Stomach (tissue), 9 donors: Measurements from ENCODE around the gene PPP4C. TPM values are rescaled to one million over a fixed set of nuclear protein-coding genes. Genes with fewer than 3 reads are reported as not detected.

Source experiments
- DNase-seq, 2 donors: peaks; one replicate each; pipeline versions ENCODE4 v3.0.0 to v3.0.0-alpha.2; 2013 to 2019
- H3K27ac ChIP-seq, 5 donors: fragments of 200-600 bp in 4 of 5; sonication (generic) in 4 of 5; one replicate each; pipeline ENCODE4 v1.5.1; 2013 to 2019; ENCODE audit warnings: mild to moderate bottlenecking in 1 of 5, moderate library complexity in 1 of 5
- H3K27me3 ChIP-seq, 3 donors: fragments of 200-600 bp; sonication (generic); one replicate each; pipeline ENCODE4 v1.5.1; 2017 to 2019; ENCODE audit warnings: mixed run types in 1 of 3
- H3K36me3 ChIP-seq, 4 donors: fragments of 200-600 bp; sonication (generic); 1 replicate in 3 of 4; 2 replicates in 1 of 4; pipeline ENCODE4 v1.5.1; 2016 to 2019
- H3K4me1 ChIP-seq, 4 donors: fragments of 200-600 bp; sonication (generic); one replicate each; pipeline ENCODE4 v1.5.1; 2016 to 2019
- H3K4me3 ChIP-seq, 4 donors: fragments of 200-600 bp; sonication (generic) in 3 of 4; one replicate each; pipeline ENCODE4 v1.5.1; 2016 to 2019; ENCODE audit warnings: mild to moderate bottlenecking in 1 of 4
- H3K9me3 ChIP-seq, 4 donors: fragments of 200-600 bp; sonication (generic); one replicate each; pipeline ENCODE4 v1.5.1; 2016 to 2019
- CTCF ChIP-seq, 7 experiments: fragments of 450-650 bp in 4 of 7; fragments of 200-600 bp in 3 of 7; sonication (generic) in 3 of 7; IDR thresholded peaks; one replicate each; pipeline ENCODE4 v1.5.1; 2016 to 2019; ENCODE audit warnings: antibody characterized with exemption in 7 of 7, control low read depth in 2 of 7, mild to moderate bottlenecking in 1 of 7
- EP300 ChIP-seq: sonication (generic); formaldehyde crosslinking; IDR thresholded peaks from one replicate; pipeline ENCODE4 v1.6.1; 2017; ENCODE audit warnings: antibody characterized with exemption
- POLR2A ChIP-seq, 4 donors: fragments of 450-650 bp; IDR thresholded peaks; one replicate each; pipeline ENCODE4 v1.6.1; 2016; ENCODE audit warnings: antibody characterized with exemption in 4 of 4, control low read depth in 2 of 4, mild to moderate bottlenecking in 1 of 4, moderate library complexity in 1 of 4
- POLR2AphosphoS5 ChIP-seq, 3 donors: sonication (generic); formaldehyde crosslinking; IDR thresholded peaks; one replicate each; pipeline ENCODE4 v1.6.1; 2016; ENCODE audit warnings: antibody characterized with exemption in 3 of 3
- WGBS, 5 donors: extraction: QIAGEN DNeasy Blood & Tissue Kit in 3 of 5; methylation state at CpG; one replicate each; pipeline versions ENCODE4 v1.1.5 to v1.1.7; 2013 to 2018; 5-methylcytosine and 5-hydroxymethylcytosine counted together
- intact Hi-C: fragments of 100-400 bp; cut with DNase I; formaldehyde crosslinking; loops from one replicate; pipeline ENCODE4 v1.15.1; 2023; ENCODE audit warnings: low total_unique reads
- polyA plus RNA-seq, 3 donors: library from polyadenylated mRNA; stranded (reverse); fragments of 200-250 nt; gene quantifications; one replicate each; pipeline ENCODE4 v1.2.3, GENCODE V29; 2013
- total RNA-seq, 5 donors: library from RNA; depleted of rRNA; stranded (reverse); fragments of >200 nt; gene quantifications; one replicate each; pipeline versions ENCODE4 v1.1.0 to v1.2.3, GENCODE V29; 2014 to 2016
- donor health status: healthy with polysubstance abuse.
- donor health status: Bipolar disorder and iron deficiency.
- donor health status: healthy.

The PPP4C gene
- total and polyA plus RNA-seq, 8 donors: 21.4 to 118 (median 74.2) TPM

DNA sequence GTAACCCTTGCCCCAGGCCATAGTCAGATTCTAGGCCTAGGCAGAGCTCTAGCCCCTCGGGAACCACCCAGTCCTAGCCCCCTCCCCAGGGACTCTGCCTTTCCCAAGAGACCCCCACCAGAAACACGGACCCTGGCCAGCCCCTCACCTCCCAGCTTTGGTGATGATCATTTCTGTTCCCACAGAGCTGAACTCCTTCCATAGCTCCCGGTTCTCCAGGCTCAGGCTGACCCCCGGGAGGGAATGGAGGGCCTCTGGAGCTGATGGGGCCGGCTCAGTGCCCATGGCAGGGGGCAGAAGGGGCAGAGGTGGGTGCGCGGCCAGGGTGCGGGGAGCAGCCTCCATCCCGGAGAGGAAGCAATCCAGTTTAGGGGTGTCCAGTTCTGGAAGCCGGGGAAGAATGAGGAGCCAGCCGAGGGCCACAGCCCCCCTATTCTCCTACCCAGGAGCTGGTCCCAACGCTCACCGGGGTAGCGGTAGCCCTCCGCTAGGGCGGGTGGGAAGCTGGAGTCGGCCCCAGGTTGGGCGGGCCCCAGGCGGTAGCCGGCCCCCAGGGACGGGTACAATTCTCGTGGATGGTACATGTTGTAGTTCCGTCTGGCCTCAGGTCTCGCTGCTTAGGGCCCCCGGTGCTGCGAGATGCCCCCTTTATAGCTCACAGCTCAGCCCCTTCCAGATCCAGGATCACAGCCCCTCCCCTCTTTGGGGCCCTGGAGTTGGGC, 15.0 kb downstream of the PPP4C start:
- peak in 1 of 2 donors; percentile 37 for DNase-seq
- TF ChIP-seq EP300 (no peak), POLR2AphosphoS5 (IDR thresholded peaks at IDR 0.05) (no peak), POLR2A (IDR thresholded peaks at IDR 0.05) (no peak), CTCF (IDR thresholded peaks at IDR 0.05) (no peak)
- H3K9me3 ChIP-seq: no peaks in the 10 kb centered on the region
- intact Hi-C loops: no loop called here
- peaks cover 36 to 66% (median 49%) of the 10 kb centered on the region in 4 donors for H3K4me1 ChIP-seq
- peaks cover 5 to 32% (median 24%) of the 10 kb centered on the region in 4 donors for H3K36me3 ChIP-seq
- H3K27ac ChIP-seq: peak overlapping the region; percentile 66 to 99 (median 88)
- peak overlapping the region; percentile 48 to 66 (median 52) for H3K4me3 ChIP-seq
- no peaks in the 10 kb centered on the region for H3K27me3 ChIP-seq
- WGBS, 5 donors: 63 to 87% (median 73%) methylated on average over 15 to 26 of the region's 26 CpGs

GRCh38 chr16:30091474-30092372, 15.9 kb downstream of the PPP4C start, which contains the start of gene TBX6:
Gene TBX6 (minus strand): TSS chr16:30091924. CDS start chr16:30091193, 731 bp downstream.
- peak; percentile 95 to 98 for DNase-seq
- no peaks in the 10 kb centered on the region for H3K27me3 ChIP-seq
- peaks cover 0 to 4% (median 1%) of the 10 kb centered on the region in 4 donors for H3K9me3 ChIP-seq
- TF ChIP-seq CTCF (IDR thresholded peaks at IDR 0.05): peak in 5 of 7 experiments; percentile 77 to 93 (median 82)
- no peak for TF ChIP-seq POLR2A (IDR thresholded peaks at IDR 0.05)
- TF ChIP-seq POLR2AphosphoS5 (IDR thresholded peaks at IDR 0.05): peak; percentile 51 to 88 (median 55)
- peaks cover 40 to 64% (median 54%) of the 10 kb centered on the region in 4 donors for H3K4me1 ChIP-seq
- peak within 1 kb of the TSS; percentile 48 to 66 (median 52) for H3K4me3 ChIP-seq
- H3K36me3 ChIP-seq: peaks cover 5 to 22% (median 17%) of the 10 kb centered on the region in 4 donors
- intact Hi-C loops: no loop called here
- WGBS, 5 donors: 0 to 1% (median 0%) methylated on average over 34 to 76 of the region's 76 CpGs
- H3K27ac ChIP-seq: peak within 1 kb of the TSS; percentile 66 to 99 (median 88)

- H3K9me3 ChIP-seq: peaks cover 0 to 11% (median 7%) of the 10 kb centered on the region in 4 donors
- no peak for TF ChIP-seq POLR2A (IDR thresholded peaks at IDR 0.05)
- TF ChIP-seq EP300: no peak
- TF ChIP-seq POLR2AphosphoS5 (IDR thresholded peaks at IDR 0.05): peak; percentile 20 to 56 (median 49)
- peak in 4 of 7 experiments; percentile 15 to 49 (median 36) for TF ChIP-seq CTCF (IDR thresholded peaks at IDR 0.05)
- peaks cover 5 to 21% (median 16%) of the 10 kb centered on the region in 4 donors for H3K36me3 ChIP-seq
- WGBS, 5 donors: 10 to 15% (median 12%) methylated on average over 21 to 22 of the region's 22 CpGs
- peak overlapping the region; percentile 13 to 99 (median 88) for H3K27ac ChIP-seq
- peak; percentile 70 to 87 for DNase-seq
- no peaks in the 10 kb centered on the region for H3K27me3 ChIP-seq
- intact Hi-C loops: no loop called here
- H3K4me3 ChIP-seq: peak overlapping the region; percentile 48 to 66 (median 52)
- H3K4me1 ChIP-seq: peaks cover 40 to 67% (median 55%) of the 10 kb centered on the region in 4 donors
Observed at GRCh38 chr16:30092373-30093010, 16.7 kb downstream of the PPP4C start.
